Raji (cell line): ENCODE results near the gene RAD18.

ENCODE experiments used
- POLR2A ChIP-seq: IDR thresholded peaks from 2 replicates; pipeline ENCODE4 v1.6.1; 2011; ENCODE audit warnings: low read depth, low read length, control low read depth; ENCODE audit not compliant: insufficient read depth

RAD18 gene

GRCh38 chr3:8879347-8879944 is 83.8 kb downstream of the RAD18 start:
- no peak for TF ChIP-seq POLR2A

- TF ChIP-seq POLR2A: no peak
These were observed 87.4 kb downstream of the RAD18 start for GRCh38 chr3:8875836-8876235.

GRCh38 chr3:8873740-8874139 is 89.5 kb downstream of the RAD18 start:
- no peak for TF ChIP-seq POLR2A

GRCh38 chr3:8872261-8872660 is 91.0 kb downstream of the RAD18 start:
- TF ChIP-seq POLR2A: no peak

GRCh38 chr3:8871306-8871705 is 92.0 kb downstream of the RAD18 start:
- TF ChIP-seq POLR2A: no peak

- no peak for TF ChIP-seq POLR2A
These were observed 93.1 kb downstream of the RAD18 start for GRCh38 chr3:8870134-8870533.

- no peak for TF ChIP-seq POLR2A
These were observed 93.7 kb downstream of the RAD18 start for GRCh38 chr3:8869613-8870012.

GRCh38 chr3:8868996-8869395 is 94.3 kb downstream of the RAD18 start:
- no peak for TF ChIP-seq POLR2A

- TF ChIP-seq POLR2A: no peak
These were observed 95.6 kb downstream of the RAD18 start for GRCh38 chr3:8867646-8868045.

GRCh38 chr3:8865697-8866096 is 97.6 kb downstream of the RAD18 start:
- TF ChIP-seq POLR2A: no peak

GRCh38 chr3:8864402-8865350 is 98.6 kb downstream of the RAD18 start:
- no peak for TF ChIP-seq POLR2A

GRCh38 chr3:8863891-8864290 is 99.4 kb downstream of the RAD18 start:
- no peak for TF ChIP-seq POLR2A

GRCh38 chr3:8857720-8858367 is 105.4 kb downstream of the RAD18 start:
- TF ChIP-seq POLR2A: no peak

- TF ChIP-seq POLR2A: no peak
These were observed 106.6 kb downstream of the RAD18 start for GRCh38 chr3:8856721-8857120.

- TF ChIP-seq POLR2A: no peak
These were observed 107.2 kb downstream of the RAD18 start for GRCh38 chr3:8856071-8856470.

GRCh38 chr3:8854656-8855055 is 108.6 kb downstream of the RAD18 start:
- TF ChIP-seq POLR2A: no peak
